HG02642 (cell line): ENCODE data around the gene ZNF584.
A peak's percentile ranks its signal among the peaks of the same experiment; 100 is the strongest.
"Not testable (repeated sequence)": the region's sequence is repeated elsewhere in the genome, so short reads cannot be mapped to it uniquely, and the experiment has no call there.

Experiments used
- ATAC-seq: cut with Tn5 transposase; IDR thresholded peaks from one replicate; pipeline ENCODE4 v1.9.1; 2021; ENCODE audit warnings: mild to moderate bottlenecking; ENCODE audit not compliant: unreplicated experiment, poor library complexity

Gene ZNF584

GRCh38 chr19:58408152-58409009, at the start of gene ZNF584:
Gene ZNF584, plus strand, starts transcription at chr19:58408649. Its CDS starts 499 bp downstream, at chr19:58409148.
- ATAC-seq, result peak; percentile 95

GRCh38 chr19:58361900-58362271, 46.6 kb upstream of the ZNF584 start:
- no peak for ATAC-seq

- ATAC-seq, result peak; percentile 90
These were observed 46.0 kb upstream of the ZNF584 start, which contains the start of gene ZNF497 for GRCh38 chr19:58362272-58362994. Gene ZNF497, minus strand, starts transcription at chr19:58362751. Its CDS starts 5,116 bp downstream, at chr19:58357635.

GRCh38 chr19:58364146-58364545, 44.3 kb upstream of the ZNF584 start:
- ATAC-seq, result no peak

GRCh38 chr19:58366585-58367430, 41.6 kb upstream of the ZNF584 start:
- ATAC-seq, result no peak

- no peak for ATAC-seq
These were observed 40.6 kb upstream of the ZNF584 start for GRCh38 chr19:58367698-58368454.

- no peak for ATAC-seq
These were observed 39.7 kb upstream of the ZNF584 start for GRCh38 chr19:58368561-58369360.

GRCh38 chr19:58372311-58373133, 35.9 kb upstream of the ZNF584 start:
- no peak for ATAC-seq

GRCh38 chr19:58374200-58374599, 34.2 kb upstream of the ZNF584 start:
- ATAC-seq, result no peak

GRCh38 chr19:58376724-58377123, 31.7 kb upstream of the ZNF584 start:
- ATAC-seq, result not testable (repeated sequence)

GRCh38 chr19:58379246-58379645, 29.2 kb upstream of the ZNF584 start:
- ATAC-seq, result no peak

- ATAC-seq, result no peak
These were observed 28.3 kb upstream of the ZNF584 start for GRCh38 chr19:58380037-58380661.

- ATAC-seq, result peak; percentile 82
These were observed 27.6 kb upstream of the ZNF584 start, which contains the start of gene ZNF837 for GRCh38 chr19:58380662-58381459. Gene ZNF837, minus strand, starts transcription at chr19:58381030. Its CDS starts 11,698 bp downstream, at chr19:58369332.

GRCh38 chr19:58381460-58382212, 26.8 kb upstream of the ZNF584 start:
- no peak for ATAC-seq

GRCh38 chr19:58382997-58383603, 25.3 kb upstream of the ZNF584 start:
- no peak for ATAC-seq
